ENCODE results near the gene NFE2. TPM values are rescaled to one million over a fixed set of nuclear protein-coding genes. Genes with fewer than 3 reads are reported as not detected.

Gene NFE2
- total RNA-seq, 4 donors from 2014 or later, result 2.5 to 18.6 (median 8.1) TPM

- no peak for DNase-seq (ENCODE audit: low spot score in 2 of 2)
- TF ChIP-seq CTCF (IDR thresholded peaks at IDR 0.05) (no peak), POLR2A (IDR thresholded peaks at IDR 0.05) (no peak)
- H3K4me3 ChIP-seq (ENCODE audit: low read depth, poor library complexity, severe bottlenecking), result no peak overlapping the region
- intact Hi-C loops (cut with DNase I; ENCODE audit: low total_unique reads), result no loop called here
- WGBS, 2 donors, result 79 to 87% methylated on average over 4 of the region's 4 CpGs
These were observed 38.0 kb upstream of the NFE2 start for GRCh38 chr12:54338698-54339296.

- H3K4me3 ChIP-seq (ENCODE audit: low read depth, poor library complexity, severe bottlenecking), result no peak overlapping the region
- no peak for TF ChIP-seq POLR2A (IDR thresholded peaks at IDR 0.05)
- TF ChIP-seq CTCF (IDR thresholded peaks at IDR 0.05), result no peak
- WGBS, 2 donors, result 49 to 58% methylated on average over 3 of the region's 3 CpGs
- no peak for DNase-seq (ENCODE audit: low spot score in 2 of 2)
- intact Hi-C loops (cut with DNase I; ENCODE audit: low total_unique reads), result no loop called here
These were observed 37.2 kb upstream of the NFE2 start for GRCh38 chr12:54337854-54338650.

- 65 to 75% methylated on average over 3 of the region's 3 CpGs for WGBS, 2 donors
- no peak for DNase-seq (ENCODE audit: low spot score in 2 of 2)
- TF ChIP-seq CTCF (IDR thresholded peaks at IDR 0.05) (no peak), POLR2A (IDR thresholded peaks at IDR 0.05) (no peak)
- no peak overlapping the region for H3K4me3 ChIP-seq (ENCODE audit: low read depth, poor library complexity, severe bottlenecking)
- intact Hi-C loops (cut with DNase I; ENCODE audit: low total_unique reads), result no loop called here
These were observed 36.5 kb upstream of the NFE2 start for GRCh38 chr12:54337280-54337842.

- intact Hi-C loops (cut with DNase I; ENCODE audit: low total_unique reads), result no loop called here
- 96 to 97% methylated on average over 4 of the region's 4 CpGs for WGBS, 2 donors
- DNase-seq (ENCODE audit: low spot score in 2 of 2), result no peak
- H3K4me3 ChIP-seq (ENCODE audit: low read depth, poor library complexity, severe bottlenecking), result no peak overlapping the region
- TF ChIP-seq POLR2A (IDR thresholded peaks at IDR 0.05), result no peak
- TF ChIP-seq CTCF (IDR thresholded peaks at IDR 0.05), result no peak
These were observed 32.7 kb upstream of the NFE2 start for GRCh38 chr12:54333420-54334034.

- intact Hi-C loops (cut with DNase I; ENCODE audit: low total_unique reads), result no loop called here
- no peak for TF ChIP-seq POLR2A (IDR thresholded peaks at IDR 0.05)
- TF ChIP-seq CTCF (IDR thresholded peaks at IDR 0.05), result no peak
- WGBS, 2 donors, result 84 to 89% methylated on average over 5 of the region's 5 CpGs
- no peak overlapping the region for H3K4me3 ChIP-seq (ENCODE audit: low read depth, poor library complexity, severe bottlenecking)
- DNase-seq (ENCODE audit: low spot score in 2 of 2), result no peak
These were observed 30.6 kb upstream of the NFE2 start for GRCh38 chr12:54331461-54331860.

Data from lower leg skin (tissue), 4 donors.